ENCODE measurements around the gene BTBD19. TPM values are rescaled to one million over a fixed set of nuclear protein-coding genes. Genes with fewer than 3 reads are reported as not detected.

The BTBD19 gene
- total RNA-seq, 1 donor = 21.4 TPM

- Histone ChIP-seq H3K4me2 (ENCODE audit: insufficient read depth, low read length) (peak overlapping the region; percentile 78), H4K20me1 (ENCODE audit: insufficient read depth, low read length) (peaks cover 5% of the 10 kb centered on the region), H3K79me2 (ENCODE audit: insufficient read depth, low read length) (peaks cover 2% of the 10 kb centered on the region), H3K27ac (ENCODE audit: low read depth, low read length) (no peak overlapping the region), H3K27me3 (ENCODE audit: insufficient read depth, low read length) (no peaks in the 10 kb centered on the region), H2AFZ (ENCODE audit: low read length) (peak overlapping the region; percentile 2), H3K4me1 (ENCODE audit: insufficient read depth, low read length) (peaks cover 18% of the 10 kb centered on the region), H3K36me3 (ENCODE audit: insufficient read depth, low read length) (peaks cover 20% of the 10 kb centered on the region), H3K4me3 (ENCODE audit: insufficient read depth, low read length) (peak overlapping the region; percentile 65), H3K9me3 (ENCODE audit: low read depth, low read length) (no peaks in the 10 kb centered on the region)
- TF ChIP-seq, protein P1, sequence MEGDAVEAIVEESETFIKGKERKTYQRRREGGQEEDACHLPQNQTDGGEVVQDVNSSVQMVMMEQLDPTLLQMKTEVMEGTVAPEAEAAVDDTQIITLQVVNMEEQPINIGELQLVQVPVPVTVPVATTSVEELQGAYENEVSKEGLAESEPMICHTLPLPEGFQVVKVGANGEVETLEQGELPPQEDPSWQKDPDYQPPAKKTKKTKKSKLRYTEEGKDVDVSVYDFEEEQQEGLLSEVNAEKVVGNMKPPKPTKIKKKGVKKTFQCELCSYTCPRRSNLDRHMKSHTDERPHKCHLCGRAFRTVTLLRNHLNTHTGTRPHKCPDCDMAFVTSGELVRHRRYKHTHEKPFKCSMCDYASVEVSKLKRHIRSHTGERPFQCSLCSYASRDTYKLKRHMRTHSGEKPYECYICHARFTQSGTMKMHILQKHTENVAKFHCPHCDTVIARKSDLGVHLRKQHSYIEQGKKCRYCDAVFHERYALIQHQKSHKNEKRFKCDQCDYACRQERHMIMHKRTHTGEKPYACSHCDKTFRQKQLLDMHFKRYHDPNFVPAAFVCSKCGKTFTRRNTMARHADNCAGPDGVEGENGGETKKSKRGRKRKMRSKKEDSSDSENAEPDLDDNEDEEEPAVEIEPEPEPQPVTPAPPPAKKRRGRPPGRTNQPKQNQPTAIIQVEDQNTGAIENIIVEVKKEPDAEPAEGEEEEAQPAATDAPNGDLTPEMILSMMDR (IDR thresholded peaks at IDR 0.05; ENCODE audit: extremely low read depth, low read depth, low read length) = no peak
- DNase-seq (ENCODE audit: insufficient read length, low spot score, missing footprints) = peak; percentile 79
Observed at GRCh38 chr1:44783697-44784093, 24.6 kb upstream of the BTBD19 start.

DNA sequence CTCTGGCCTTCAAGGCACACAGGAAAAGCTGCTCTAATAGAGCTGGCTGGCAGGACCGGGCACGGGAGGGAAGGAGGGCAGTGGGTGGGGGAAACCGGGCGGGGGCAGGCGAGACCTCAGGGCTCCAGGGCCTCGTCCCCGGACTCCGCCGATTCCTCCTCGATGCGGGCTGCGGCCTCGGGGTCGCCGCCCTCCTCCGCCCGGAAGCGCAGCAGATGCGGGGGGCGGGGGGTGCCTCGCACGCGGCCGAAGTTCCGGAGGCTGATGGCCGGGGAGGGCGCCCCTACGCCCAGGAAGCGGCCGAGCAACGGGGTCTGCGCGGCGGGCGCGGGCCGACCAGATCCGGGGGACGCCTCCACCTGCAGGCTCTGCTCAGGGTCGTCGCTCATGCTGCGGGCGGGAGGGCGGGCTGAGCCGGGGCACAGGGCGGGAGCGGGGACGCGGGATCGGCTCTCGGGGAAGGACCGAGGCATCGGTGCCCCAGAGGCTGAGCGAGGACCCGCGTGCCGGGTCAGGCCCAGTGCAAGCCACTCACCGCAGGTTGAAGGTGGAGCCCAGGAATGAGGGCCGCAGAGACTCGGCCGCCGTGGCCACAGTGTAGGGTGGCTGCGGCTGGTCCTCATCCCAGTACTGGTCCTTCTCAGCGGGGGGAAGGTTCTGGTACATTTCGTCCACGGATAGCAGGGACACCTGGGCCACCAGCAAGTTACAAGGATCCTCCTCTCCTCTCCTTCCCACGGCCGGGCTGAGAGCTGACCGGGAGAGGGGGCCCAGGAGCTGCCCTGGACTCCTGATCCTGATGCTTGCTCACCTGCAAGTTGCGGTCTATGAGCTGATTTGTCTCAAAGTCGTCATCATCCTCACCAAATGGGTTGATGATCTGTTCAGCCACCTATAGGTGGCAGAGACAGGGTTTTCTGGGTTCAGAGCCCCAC lies 24.0 kb upstream of the BTBD19 start:
- Histone ChIP-seq H3K4me3 (ENCODE audit: insufficient read depth, low read length) (peak overlapping the region; percentile 65), H3K79me2 (ENCODE audit: insufficient read depth, low read length) (no peaks in the 10 kb centered on the region), H4K20me1 (ENCODE audit: insufficient read depth, low read length) (no peaks in the 10 kb centered on the region), H3K4me2 (ENCODE audit: insufficient read depth, low read length) (peak overlapping the region; percentile 78), H3K36me3 (ENCODE audit: insufficient read depth, low read length) (peaks cover 14% of the 10 kb centered on the region), H3K4me1 (ENCODE audit: insufficient read depth, low read length) (peaks cover 18% of the 10 kb centered on the region), H2AFZ (ENCODE audit: low read length) (peak overlapping the region; percentile 76), H3K27me3 (ENCODE audit: insufficient read depth, low read length) (no peaks in the 10 kb centered on the region), H3K27ac (ENCODE audit: low read depth, low read length) (no peak overlapping the region), H3K9me3 (ENCODE audit: low read depth, low read length) (no peaks in the 10 kb centered on the region)
- TF ChIP-seq, protein P1 (IDR thresholded peaks at IDR 0.05; ENCODE audit: extremely low read depth, low read depth, low read length) = peak; percentile 12
- peak; percentile 89 for DNase-seq (ENCODE audit: insufficient read length, low spot score, missing footprints)

DNA sequence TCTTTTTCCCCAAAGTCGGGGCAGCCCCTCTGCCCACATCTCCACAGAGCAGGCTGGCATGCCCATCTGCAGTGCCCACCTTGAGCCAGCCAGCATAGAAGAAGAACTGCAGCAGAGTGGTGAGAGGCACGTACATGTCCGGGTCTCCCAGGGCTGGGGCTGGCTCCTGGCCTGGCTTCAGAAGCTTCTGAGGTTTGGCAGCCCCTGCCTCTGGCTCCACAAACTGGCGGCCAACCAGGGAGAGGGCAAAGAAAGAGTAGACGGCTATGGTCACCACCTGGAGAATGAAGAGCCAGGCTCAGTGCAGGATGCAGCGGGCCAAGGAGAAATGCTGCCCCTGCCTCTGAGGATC lies 23.3 kb upstream of the BTBD19 start:
- Histone ChIP-seq H3K4me2 (ENCODE audit: insufficient read depth, low read length) (peak overlapping the region; percentile 78), H3K4me1 (ENCODE audit: insufficient read depth, low read length) (peaks cover 18% of the 10 kb centered on the region), H4K20me1 (ENCODE audit: insufficient read depth, low read length) (no peaks in the 10 kb centered on the region), H3K27me3 (ENCODE audit: insufficient read depth, low read length) (no peaks in the 10 kb centered on the region), H3K79me2 (ENCODE audit: insufficient read depth, low read length) (no peaks in the 10 kb centered on the region), H3K27ac (ENCODE audit: low read depth, low read length) (no peak overlapping the region), H2AFZ (ENCODE audit: low read length) (no peak overlapping the region), H3K4me3 (ENCODE audit: insufficient read depth, low read length) (no peak overlapping the region), H3K36me3 (ENCODE audit: insufficient read depth, low read length) (peaks cover 8% of the 10 kb centered on the region), H3K9me3 (ENCODE audit: low read depth, low read length) (no peaks in the 10 kb centered on the region)
- no peak for DNase-seq (ENCODE audit: insufficient read length, low spot score, missing footprints)
- TF ChIP-seq, protein P1 (IDR thresholded peaks at IDR 0.05; ENCODE audit: extremely low read depth, low read depth, low read length) = no peak

GRCh38 chr1:44785501-44786137 lies 22.7 kb upstream of the BTBD19 start:
- peak overlapping the region; percentile 87 for H3K4me2 ChIP-seq (ENCODE audit: insufficient read depth, low read length)
- H4K20me1 ChIP-seq (ENCODE audit: insufficient read depth, low read length) = no peaks in the 10 kb centered on the region
- DNase-seq (ENCODE audit: insufficient read length, low spot score, missing footprints) = no peak

More at GRCh38 chr1:44785501-44786137, 22.7 kb upstream of the BTBD19 start:
- Histone ChIP-seq H3K9me3 (ENCODE audit: low read depth, low read length) (no peaks in the 10 kb centered on the region), H3K4me3 (ENCODE audit: insufficient read depth, low read length) (peak overlapping the region; percentile 69), H3K4me1 (ENCODE audit: insufficient read depth, low read length) (peaks cover 18% of the 10 kb centered on the region), H2AFZ (ENCODE audit: low read length) (no peak overlapping the region), H3K27ac (ENCODE audit: low read depth, low read length) (no peak overlapping the region), H3K36me3 (ENCODE audit: insufficient read depth, low read length) (peaks cover 3% of the 10 kb centered on the region), H3K79me2 (ENCODE audit: insufficient read depth, low read length) (no peaks in the 10 kb centered on the region), H3K27me3 (ENCODE audit: insufficient read depth, low read length) (no peaks in the 10 kb centered on the region)
- TF ChIP-seq, protein P1 (IDR thresholded peaks at IDR 0.05; ENCODE audit: extremely low read depth, low read depth, low read length) = no peak
